HepG2 (cell line): ENCODE measurements around the gene EYA4. TPM values are rescaled to one million over a fixed set of nuclear protein-coding genes. Genes with fewer than 3 reads are reported as not detected.

Experiments used
- ATAC-seq: fragments of 200-7000 bp; cut with Tn5 transposase; 3 replicates; pipeline ENCODE4 v1.9.1; 2020; ENCODE audit warnings: mild to moderate bottlenecking, moderate library complexity
- BruUV-seq: library from RNA; stranded (reverse); fragments of 400-500 nt; replicated peaks from 2 replicates; lab custom pipeline; 2021; lab: Mats Ljungman, UMichigan
- CTCF ChIA-PET: fragments of 300-600 bp; formaldehyde crosslinking; extraction: SDS; loops from one replicate; lab custom pipeline; 2021; ENCODE audit warnings: low total read pairs, inconsistent platforms, low intra/inter-chr PET ratio; lab: Yijun Ruan, JAX
- POLR2A ChIA-PET: fragments of 350-600 bp; sonication (Branson Sonifier 250); formaldehyde crosslinking; loops from one replicate; lab custom pipeline; 2020; ENCODE audit warnings: antibody characterized with exemption, inconsistent platforms; lab: Yijun Ruan, JAX
- DNase-seq: peaks from one replicate; pipeline ENCODE4 v3.0.0-alpha.2; 2015; ENCODE audit warnings: low spot score
- FAIRE-seq: peaks from 3 replicates; lab custom pipeline; 2011; peaks lifted over from hg19 to GRCh38; lab: Jason Lieb, UNC
- H2AFZ ChIP-seq: one replicate; pipeline ENCODE4 v1.6.1; 2011; ENCODE audit warnings: low read length, inconsistent platforms
- H3K27ac ChIP-seq: fragments of 300-600 bp; 3 replicates; pipeline ENCODE4 v1.8.0; 2011; ENCODE audit warnings: mixed run types, mild to moderate bottlenecking, mixed read lengths, low read length, inconsistent platforms; ENCODE audit not compliant: insufficient read depth; ENCODE audit errors: extremely low read length
- H3K27me3 ChIP-seq, 2 experiments: fragments of 200-600 bp in 1 of 2; 2 replicates in 1 of 2; 3 replicates in 1 of 2; pipeline versions ENCODE4 v1.6.0 to v1.8.0; 2011; ENCODE audit warnings: low read length in 2 of 2, mild to moderate bottlenecking in 2 of 2, moderate library complexity in 2 of 2, inconsistent platforms in 1 of 2; ENCODE audit not compliant: insufficient read depth in 2 of 2, control insufficient read depth in 1 of 2
- H3K36me3 ChIP-seq, 2 experiments: fragments of 200-600 bp in 1 of 2; replicated peaks in 1 of 2; 2 replicates in 1 of 2; 3 replicates in 1 of 2; pipeline versions ENCODE4 v1.5.1 to v1.8.0; 2011; ENCODE audit warnings: low read length in 2 of 2, inconsistent platforms in 1 of 2; ENCODE audit not compliant: insufficient read depth in 2 of 2, control insufficient read depth in 1 of 2
- H3K4me1 ChIP-seq: 2 replicates; pipeline ENCODE4 v1.5.1; 2012; ENCODE audit warnings: low read length, inconsistent platforms; ENCODE audit not compliant: insufficient read depth
- H3K4me2 ChIP-seq: 2 replicates; pipeline ENCODE4 v1.6.0; 2011; ENCODE audit warnings: low read depth, low read length, inconsistent platforms
- H3K4me3 ChIP-seq, 3 experiments: fragments of 200-600 bp in 1 of 3; sonication (generic), shearing (Covaris generic) in 1 of 3; replicated peaks in 1 of 3; 2 replicates each; pipeline ENCODE4 v1.5.1; 2011 to 2016; ENCODE audit warnings: low read length in 3 of 3, inconsistent platforms in 2 of 3, low read depth in 2 of 3, mild to moderate bottlenecking in 2 of 3, control low read depth in 1 of 3, mixed read lengths in 1 of 3; ENCODE audit not compliant: insufficient read depth in 1 of 3
- H3K79me2 ChIP-seq: one replicate; pipeline ENCODE4 v1.6.1; 2011; ENCODE audit warnings: low read length, inconsistent platforms; ENCODE audit not compliant: insufficient read depth
- H3K9ac ChIP-seq: 2 replicates; pipeline ENCODE4 v1.6.0; 2011; ENCODE audit warnings: mild to moderate bottlenecking, low read depth, low read length, inconsistent platforms; ENCODE audit not compliant: insufficient read depth
- H3K9me3 ChIP-seq: 2 replicates; pipeline ENCODE4 v1.5.1; 2012; ENCODE audit warnings: mild to moderate bottlenecking, low read length
- H4K20me1 ChIP-seq: 2 replicates; pipeline ENCODE4 v1.6.0; 2011; ENCODE audit warnings: inconsistent platforms, mild to moderate bottlenecking, low read length, moderate library complexity; ENCODE audit not compliant: insufficient read depth
- KLF15 ChIP-seq: sonication (generic); formaldehyde crosslinking; IDR thresholded peaks from 2 replicates; pipeline ENCODE4 v1.8.1; 2023; ENCODE audit warnings: borderline replicate concordance, mild to moderate bottlenecking, inconsistent platforms, missing genetic modification reagents, mixed read lengths
- MAZ ChIP-seq, 2 experiments: sonication (generic) in 1 of 2; formaldehyde crosslinking in 1 of 2; IDR thresholded peaks; 2 replicates each; pipeline versions ENCODE4 v1.5.0 to v1.6.1; 2012 to 2020; ENCODE audit warnings: low read depth in 2 of 2, mild to moderate bottlenecking in 2 of 2, borderline replicate concordance in 1 of 2, improper control_type of control experiment in 1 of 2, low read length in 1 of 2, missing genetic modification reagents in 1 of 2, moderate library complexity in 1 of 2
- PAWR ChIP-seq: sonication (generic); formaldehyde crosslinking; IDR thresholded peaks from 2 replicates; pipeline ENCODE4 v1.4.0; 2020; ENCODE audit warnings: missing genetic modification reagents, mild to moderate bottlenecking, borderline replicate concordance
- ZNF225 ChIP-seq: sonication (generic); formaldehyde crosslinking; IDR thresholded peaks from 2 replicates; pipeline ENCODE4 v1.4.0; 2020; ENCODE audit warnings: mild to moderate bottlenecking, missing genetic modification reagents
- ZNF484 ChIP-seq: sonication (generic); formaldehyde crosslinking; IDR thresholded peaks from 2 replicates; pipeline ENCODE4 v1.5.1; 2020; ENCODE audit warnings: mild to moderate bottlenecking, low read depth, missing genetic modification reagents, borderline replicate concordance
- ZNF572 ChIP-seq: sonication (generic); formaldehyde crosslinking; IDR thresholded peaks from 2 replicates; pipeline ENCODE4 v1.5.1; 2020; ENCODE audit warnings: mild to moderate bottlenecking, missing genetic modification reagents
- ZNF607 ChIP-seq: sonication (generic); formaldehyde crosslinking; IDR thresholded peaks from 2 replicates; pipeline ENCODE4 v1.5.1; 2020; ENCODE audit warnings: missing genetic modification reagents, mild to moderate bottlenecking, borderline replicate concordance
- ZNF652 ChIP-seq: IDR thresholded peaks from 2 replicates; pipeline ENCODE4 v1.6.1; 2016; ENCODE audit warnings: low read depth, borderline replicate concordance
- ZNF790 ChIP-seq: sonication (generic); formaldehyde crosslinking; IDR thresholded peaks from 2 replicates; pipeline ENCODE4 v1.8.0; 2022; ENCODE audit warnings: missing genetic modification reagents, mild to moderate bottlenecking, borderline replicate concordance
- WGBS: methylation state at CpG from one replicate; pipeline ENCODE4 v1.1.6; 2017; ENCODE audit warnings: low lambda C conversion rate; 5-methylcytosine and 5-hydroxymethylcytosine counted together
- in situ Hi-C: cut with HindIII; loops from 2 replicates; pipeline ENCODE4 v1.10.0; 2017; ENCODE audit warnings: low pct_unique_long_range_greater_than_20kb; ENCODE audit not compliant: extremely low pct_ligation_motif_present
- intact Hi-C: fragments of 100-400 bp; cut with micrococcal nuclease; formaldehyde crosslinking; loops from one replicate; pipeline ENCODE4 v1.10.0; 2022; ENCODE audit not compliant: unreplicated experiment
- polyA plus RNA-seq, 8 experiments: library from polyadenylated mRNA; depleted of rRNA in 3 of 8; stranded (reverse) in 7 of 8; unstranded in 1 of 8; fragments of >200 nt; fragmentation: Illumina TruSeq in 4 of 8; extraction: Trizol in 4 of 8; gene quantifications; 2 replicates each; pipeline versions ENCODE4 v1.2.1 to v1.2.3, GENCODE V29; 2011 to 2016; ENCODE audit warnings: low read depth in 4 of 8, missing spikeins in 1 of 8, mixed read lengths in 1 of 8; ENCODE audit not compliant: insufficient read depth in 1 of 8
- total RNA-seq, 5 experiments: library from RNA; depleted of rRNA; stranded (reverse); fragments of >200 nt; fragmentation: Illumina TruSeq; extraction: Trizol; gene quantifications; 2 replicates each; pipeline ENCODE4 v1.2.3, GENCODE V29; 2016; ENCODE audit warnings: low read depth in 1 of 5
- TF ChIP-seq, protein P1 (sequence below): sonication (generic); formaldehyde crosslinking; IDR thresholded peaks from 2 replicates; pipeline ENCODE4 v1.8.0; 2022; ENCODE audit warnings: mild to moderate bottlenecking, missing genetic modification reagents, moderate library complexity
- TF ChIP-seq, protein P2 (sequence below): sonication (generic); formaldehyde crosslinking; IDR thresholded peaks from 2 replicates; pipeline ENCODE4 v1.4.0; 2020; ENCODE audit warnings: missing genetic modification reagents, borderline replicate concordance
- TF ChIP-seq, protein P3 (sequence below): fragments of 450-650 bp; IDR thresholded peaks from 2 replicates; pipeline ENCODE4 v1.6.1; 2017
- TF ChIP-seq, protein P4 (sequence below): sonication (generic); formaldehyde crosslinking; IDR thresholded peaks from 2 replicates; pipeline ENCODE4 v1.5.0; 2020; ENCODE audit warnings: mild to moderate bottlenecking, low read depth, missing genetic modification reagents, borderline replicate concordance
- TF ChIP-seq, protein P5 (sequence below): sonication (generic); formaldehyde crosslinking; IDR thresholded peaks from 2 replicates; pipeline ENCODE4 v1.4.0; 2020; ENCODE audit warnings: mild to moderate bottlenecking, missing genetic modification reagents, borderline replicate concordance

Gene EYA4
- total and polyA plus RNA-seq, 2 of the 13 experiments (the other 11 are each of a cell fraction or from before 2014, with no cell fraction given), result not detected

DNA sequence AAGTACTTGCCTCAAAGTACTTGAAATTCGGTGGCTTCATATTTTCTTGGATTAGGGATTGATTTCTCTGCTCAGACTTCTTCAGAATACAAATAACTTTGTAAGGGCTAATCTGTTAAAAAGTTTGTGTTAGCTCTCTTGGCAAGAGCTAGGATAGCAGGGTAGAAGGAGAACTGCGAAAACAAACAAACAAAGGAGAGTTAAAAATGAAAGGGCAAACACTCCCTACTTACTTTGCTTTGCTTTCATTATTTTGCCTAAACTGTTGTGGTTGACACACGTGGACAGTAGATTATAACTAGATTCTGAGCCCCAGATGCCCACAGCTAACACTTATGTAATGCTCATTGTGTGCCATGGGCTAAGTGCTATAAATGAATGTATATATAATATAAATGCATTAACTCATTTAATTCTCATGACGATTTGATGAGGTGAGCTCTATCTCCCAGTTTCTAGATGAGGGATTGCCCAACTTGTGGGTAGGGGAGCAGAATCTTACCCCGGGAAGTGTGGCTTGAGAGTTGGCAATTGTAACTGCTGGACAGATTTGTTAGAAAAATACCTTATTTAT is 48.7 kb downstream of the EYA4 start:
- Histone ChIP-seq H4K20me1 (no peaks in the 10 kb centered on the region), H2AFZ (no peak overlapping the region), H3K27me3 (no peaks in the 10 kb centered on the region), H3K9me3 (no peaks in the 10 kb centered on the region), H3K4me2 (no peak overlapping the region), H3K27ac (no peak overlapping the region), H3K36me3 (no peaks in the 10 kb centered on the region), H3K79me2 (no peaks in the 10 kb centered on the region), H3K4me1 (no peaks in the 10 kb centered on the region), H3K4me3 (no peak overlapping the region), H3K9ac (no peak overlapping the region)
- TF ChIP-seq ZNF607 (CRISPR knock-in tag) (no peak), ZNF652 (CRISPR knock-in tag) (no peak), ZNF572 (no peak), PAWR (CRISPR knock-in tag) (no peak), KLF15 (no peak), ZNF225 (CRISPR knock-in tag) (no peak), ZNF484 (CRISPR knock-in tag) (no peak), ZNF790 (CRISPR knock-in tag) (no peak), MAZ (IDR thresholded peaks at IDR 0.05; ENCODE audit: borderline replicate concordance, low read depth, low read length) (no peak), MAZ (CRISPR knock-in tag; IDR thresholded peaks at IDR 0.05; ENCODE audit: low read depth) (no peak)
- TF ChIP-seq, protein P1, sequence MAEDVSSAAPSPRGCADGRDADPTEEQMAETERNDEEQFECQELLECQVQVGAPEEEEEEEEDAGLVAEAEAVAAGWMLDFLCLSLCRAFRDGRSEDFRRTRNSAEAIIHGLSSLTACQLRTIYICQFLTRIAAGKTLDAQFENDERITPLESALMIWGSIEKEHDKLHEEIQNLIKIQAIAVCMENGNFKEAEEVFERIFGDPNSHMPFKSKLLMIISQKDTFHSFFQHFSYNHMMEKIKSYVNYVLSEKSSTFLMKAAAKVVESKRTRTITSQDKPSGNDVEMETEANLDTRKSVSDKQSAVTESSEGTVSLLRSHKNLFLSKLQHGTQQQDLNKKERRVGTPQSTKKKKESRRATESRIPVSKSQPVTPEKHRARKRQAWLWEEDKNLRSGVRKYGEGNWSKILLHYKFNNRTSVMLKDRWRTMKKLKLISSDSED, result no peak
- TF ChIP-seq, protein P2, sequence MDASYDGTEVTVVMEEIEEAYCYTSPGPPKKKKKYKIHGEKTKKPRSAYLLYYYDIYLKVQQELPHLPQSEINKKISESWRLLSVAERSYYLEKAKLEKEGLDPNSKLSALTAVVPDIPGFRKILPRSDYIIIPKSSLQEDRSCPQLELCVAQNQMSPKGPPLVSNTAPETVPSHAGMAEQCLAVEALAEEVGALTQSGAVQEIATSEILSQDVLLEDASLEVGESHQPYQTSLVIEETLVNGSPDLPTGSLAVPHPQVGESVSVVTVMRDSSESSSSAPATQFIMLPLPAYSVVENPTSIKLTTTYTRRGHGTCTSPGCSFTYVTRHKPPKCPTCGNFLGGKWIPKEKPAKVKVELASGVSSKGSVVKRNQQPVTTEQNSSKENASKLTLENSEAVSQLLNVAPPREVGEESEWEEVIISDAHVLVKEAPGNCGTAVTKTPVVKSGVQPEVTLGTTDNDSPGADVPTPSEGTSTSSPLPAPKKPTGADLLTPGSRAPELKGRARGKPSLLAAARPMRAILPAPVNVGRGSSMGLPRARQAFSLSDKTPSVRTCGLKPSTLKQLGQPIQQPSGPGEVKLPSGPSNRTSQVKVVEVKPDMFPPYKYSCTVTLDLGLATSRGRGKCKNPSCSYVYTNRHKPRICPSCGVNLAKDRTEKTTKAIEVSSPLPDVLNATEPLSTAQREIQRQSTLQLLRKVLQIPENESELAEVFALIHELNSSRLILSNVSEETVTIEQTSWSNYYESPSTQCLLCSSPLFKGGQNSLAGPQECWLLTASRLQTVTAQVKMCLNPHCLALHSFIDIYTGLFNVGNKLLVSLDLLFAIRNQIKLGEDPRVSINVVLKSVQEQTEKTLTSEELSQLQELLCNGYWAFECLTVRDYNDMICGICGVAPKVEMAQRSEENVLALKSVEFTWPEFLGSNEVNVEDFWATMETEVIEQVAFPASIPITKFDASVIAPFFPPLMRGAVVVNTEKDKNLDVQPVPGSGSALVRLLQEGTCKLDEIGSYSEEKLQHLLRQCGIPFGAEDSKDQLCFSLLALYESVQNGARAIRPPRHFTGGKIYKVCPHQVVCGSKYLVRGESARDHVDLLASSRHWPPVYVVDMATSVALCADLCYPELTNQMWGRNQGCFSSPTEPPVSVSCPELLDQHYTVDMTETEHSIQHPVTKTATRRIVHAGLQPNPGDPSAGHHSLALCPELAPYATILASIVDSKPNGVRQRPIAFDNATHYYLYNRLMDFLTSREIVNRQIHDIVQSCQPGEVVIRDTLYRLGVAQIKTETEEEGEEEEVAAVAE (CRISPR knock-in tag), result no peak
- TF ChIP-seq, protein P3, sequence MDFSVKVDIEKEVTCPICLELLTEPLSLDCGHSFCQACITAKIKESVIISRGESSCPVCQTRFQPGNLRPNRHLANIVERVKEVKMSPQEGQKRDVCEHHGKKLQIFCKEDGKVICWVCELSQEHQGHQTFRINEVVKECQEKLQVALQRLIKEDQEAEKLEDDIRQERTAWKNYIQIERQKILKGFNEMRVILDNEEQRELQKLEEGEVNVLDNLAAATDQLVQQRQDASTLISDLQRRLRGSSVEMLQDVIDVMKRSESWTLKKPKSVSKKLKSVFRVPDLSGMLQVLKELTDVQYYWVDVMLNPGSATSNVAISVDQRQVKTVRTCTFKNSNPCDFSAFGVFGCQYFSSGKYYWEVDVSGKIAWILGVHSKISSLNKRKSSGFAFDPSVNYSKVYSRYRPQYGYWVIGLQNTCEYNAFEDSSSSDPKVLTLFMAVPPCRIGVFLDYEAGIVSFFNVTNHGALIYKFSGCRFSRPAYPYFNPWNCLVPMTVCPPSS, result no peak
- TF ChIP-seq, protein P4, sequence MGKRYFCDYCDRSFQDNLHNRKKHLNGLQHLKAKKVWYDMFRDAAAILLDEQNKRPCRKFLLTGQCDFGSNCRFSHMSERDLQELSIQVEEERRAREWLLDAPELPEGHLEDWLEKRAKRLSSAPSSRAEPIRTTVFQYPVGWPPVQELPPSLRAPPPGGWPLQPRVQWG (CRISPR knock-in tag), result no peak
- TF ChIP-seq, protein P5, sequence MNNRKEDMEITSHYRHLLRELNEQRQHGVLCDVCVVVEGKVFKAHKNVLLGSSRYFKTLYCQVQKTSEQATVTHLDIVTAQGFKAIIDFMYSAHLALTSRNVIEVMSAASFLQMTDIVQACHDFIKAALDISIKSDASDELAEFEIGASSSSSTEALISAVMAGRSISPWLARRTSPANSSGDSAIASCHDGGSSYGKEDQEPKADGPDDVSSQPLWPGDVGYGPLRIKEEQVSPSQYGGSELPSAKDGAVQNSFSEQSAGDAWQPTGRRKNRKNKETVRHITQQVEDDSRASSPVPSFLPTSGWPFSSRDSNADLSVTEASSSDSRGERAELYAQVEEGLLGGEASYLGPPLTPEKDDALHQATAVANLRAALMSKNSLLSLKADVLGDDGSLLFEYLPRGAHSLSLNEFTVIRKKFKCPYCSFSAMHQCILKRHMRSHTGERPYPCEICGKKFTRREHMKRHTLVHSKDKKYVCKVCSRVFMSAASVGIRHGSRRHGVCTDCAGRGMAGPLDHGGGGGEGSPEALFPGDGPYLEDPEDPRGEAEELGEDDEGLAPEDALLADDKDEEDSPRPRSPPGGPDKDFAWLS (CRISPR knock-in tag), result no peak
- ChIA-PET CTCF (no interaction called here), POLR2A (no interaction called here)
- no peak for ATAC-seq
- WGBS, result 10% methylated on average over 5 of the region's 5 CpGs
- intact Hi-C loops, result no loop called here
- no peak for FAIRE-seq
- BruUV-seq, result no TSS peak
- in situ Hi-C loops, result no loop called here
- DNase-seq, result no peak
